IMR-90 (cell line): ENCODE data around the gene SKIL. TPM values are rescaled to one million over a fixed set of nuclear protein-coding genes. Genes with fewer than 3 reads are reported as not detected.

Experiments
- ATAC-seq: fragments of 200-7000 bp; cut with Tn5 transposase; 2 replicates; pipeline ENCODE4 v1.9.1; 2020; ENCODE audit warnings: low read depth, mild to moderate bottlenecking, moderate library complexity
- BruUV-seq: library from RNA; stranded (reverse); fragments of 400-500 nt; replicated peaks from 2 replicates; lab custom pipeline; 2021; lab: Mats Ljungman, UMichigan
- CTCF ChIA-PET: fragments of 300-600 bp; formaldehyde crosslinking; extraction: SDS; loops from one replicate; lab custom pipeline; 2021; ENCODE audit warnings: antibody characterized with exemption; lab: Yijun Ruan, JAX
- POLR2A ChIA-PET: fragments of 300-600 bp; sonication (Branson Sonifier 250); formaldehyde crosslinking; loops from one replicate; lab custom pipeline; 2022; ENCODE audit warnings: antibody characterized with exemption; ENCODE audit not compliant: unreplicated experiment; lab: Charles Lee
- DNase-seq: peaks from one replicate; pipeline ENCODE4 v3.0.0; 2013
- H2AFZ ChIP-seq: replicated peaks from 2 replicates; pipeline ENCODE3; 2013; ENCODE audit warnings: low read length, mild to moderate bottlenecking; ENCODE audit not compliant: poor library complexity
- H2AK5ac ChIP-seq: 2 replicates; pipeline ENCODE4 v1.6.1; 2013; ENCODE audit warnings: low read depth, low read length, inconsistent platforms
- H2AK9ac ChIP-seq: replicated peaks from 2 replicates; pipeline ENCODE3; 2013; ENCODE audit warnings: mild to moderate bottlenecking, low read depth, low read length, moderate library complexity; ENCODE audit not compliant: poor library complexity
- H2BK120ac ChIP-seq: 2 replicates; pipeline ENCODE4 v1.6.1; 2013; ENCODE audit warnings: low read depth, low read length, inconsistent platforms
- H2BK15ac ChIP-seq: 3 replicates; pipeline ENCODE4 v1.6.1; 2013; ENCODE audit warnings: low read depth, low read length, inconsistent platforms
- H2BK20ac ChIP-seq: 2 replicates; pipeline ENCODE4 v1.6.1; 2013; ENCODE audit warnings: low read depth, mild to moderate bottlenecking, inconsistent platforms, low read length, moderate library complexity
- H2BK5ac ChIP-seq: 2 replicates; pipeline ENCODE4 v1.6.1; 2013; ENCODE audit warnings: mild to moderate bottlenecking, low read depth, low read length, inconsistent platforms; ENCODE audit not compliant: poor library complexity, severe bottlenecking
- H3K14ac ChIP-seq: replicated peaks from 2 replicates; pipeline ENCODE4 v1.6.1; 2013; ENCODE audit warnings: low read depth, low read length, inconsistent platforms
- H3K18ac ChIP-seq: 2 replicates; pipeline ENCODE4 v1.6.1; 2013; ENCODE audit warnings: low read depth, low read length, control low read depth
- H3K23ac ChIP-seq: 2 replicates; pipeline ENCODE4 v1.6.1; 2013; ENCODE audit warnings: low read depth, low read length, inconsistent platforms
- H3K27ac ChIP-seq: 2 replicates; pipeline ENCODE4 v1.5.1; 2013; ENCODE audit warnings: mild to moderate bottlenecking, control low read depth, low read length; ENCODE audit not compliant: insufficient read depth
- H3K27me3 ChIP-seq: 2 replicates; pipeline ENCODE4 v1.6.1; 2013; ENCODE audit warnings: low read length; ENCODE audit not compliant: control insufficient read depth, insufficient read depth
- H3K36me3 ChIP-seq: 2 replicates; pipeline ENCODE4 v1.6.1; 2013; ENCODE audit warnings: low read length, mixed read lengths; ENCODE audit not compliant: control insufficient read depth, insufficient read depth
- H3K4ac ChIP-seq: 2 replicates; pipeline ENCODE4 v1.6.1; 2013; ENCODE audit warnings: low read depth, low read length, inconsistent platforms
- H3K4me1 ChIP-seq: 2 replicates; pipeline ENCODE4 v1.6.1; 2013; ENCODE audit warnings: low read length, mixed read lengths; ENCODE audit not compliant: control insufficient read depth, insufficient read depth
- H3K4me2 ChIP-seq: 2 replicates; pipeline ENCODE4 v1.6.1; 2013; ENCODE audit warnings: low read depth, mild to moderate bottlenecking, control low read depth, low read length, moderate library complexity
- H3K4me3 ChIP-seq: 2 replicates; pipeline ENCODE4 v1.5.1; 2013; ENCODE audit warnings: low read depth, mild to moderate bottlenecking, control low read depth, low read length, moderate library complexity; ENCODE audit not compliant: insufficient read depth
- H3K56ac ChIP-seq: 2 replicates; pipeline ENCODE4 v1.6.1; 2013; ENCODE audit warnings: low read length, inconsistent platforms; ENCODE audit not compliant: insufficient read depth; ENCODE audit errors: extremely low read depth
- H3K79me1 ChIP-seq, 2 experiments: 2 replicates each; pipeline ENCODE4 v1.6.1; 2013; ENCODE audit warnings: low read length in 2 of 2, inconsistent platforms in 1 of 2, low read depth in 1 of 2
- H3K9ac ChIP-seq: 2 replicates; pipeline ENCODE4 v1.6.1; 2013; ENCODE audit warnings: low read depth, low read length, control low read depth
- H3K9me1 ChIP-seq: 2 replicates; pipeline ENCODE4 v1.6.1; 2013; ENCODE audit warnings: low read length, inconsistent platforms; ENCODE audit not compliant: insufficient read depth
- H3K9me3 ChIP-seq: 2 replicates; pipeline ENCODE4 v1.6.1; 2013; ENCODE audit warnings: low read length; ENCODE audit not compliant: control insufficient read depth, insufficient read depth
- H4K20me1 ChIP-seq: 2 replicates; pipeline ENCODE4 v1.6.1; 2013; ENCODE audit warnings: low read length, inconsistent platforms; ENCODE audit not compliant: insufficient read depth
- H4K5ac ChIP-seq: 2 replicates; pipeline ENCODE4 v1.6.1; 2013; ENCODE audit warnings: mild to moderate bottlenecking, low read depth, low read length, control low read depth
- H4K8ac ChIP-seq, 2 experiments: 2 replicates each; pipeline ENCODE4 v1.6.1; 2013; ENCODE audit warnings: low read depth in 2 of 2, low read length in 2 of 2, control low read depth in 1 of 2, inconsistent platforms in 1 of 2
- H4K91ac ChIP-seq: 2 replicates; pipeline ENCODE4 v1.6.1; 2013; ENCODE audit warnings: low read depth, low read length, inconsistent platforms; ENCODE audit not compliant: insufficient read depth
- CHD1 ChIP-seq: IDR thresholded peaks from 2 replicates; pipeline ENCODE4 v1.6.1; 2012; ENCODE audit warnings: low read depth, low read length, improper control_type of control experiment
- WGBS, 2 experiments: methylation state at CpG; one replicate each; pipeline versions ENCODE4 v1.1.5 to v1.1.7; 2013; ENCODE audit warnings: missing lambda C conversion rate in 2 of 2; ENCODE audit not compliant: insufficient read length in 1 of 2; ENCODE audit errors: extremely low coverage in 2 of 2; 5-methylcytosine and 5-hydroxymethylcytosine counted together
- dilution Hi-C: fragments of 300-500 bp; cut with HindIII; formaldehyde crosslinking; loops from one replicate; pipeline ENCODE4 v1.14.3; 2018; ENCODE audit warnings: low sequenced_read_pairs; ENCODE audit not compliant: unreplicated experiment
- in situ Hi-C: fragments of 300-500 bp; cut with MboI; formaldehyde crosslinking; loops from 3 replicates; pipeline ENCODE4 v1.14.3; 2019; ENCODE audit warnings: low sequenced_read_pairs, inconsistent platforms, mixed read lengths
- intact Hi-C: fragments of 100-400 bp; cut with micrococcal nuclease; formaldehyde crosslinking; loops from 2 replicates; pipeline ENCODE4 v1.10.0; 2022
- polyA plus RNA-seq, 3 experiments: library from polyadenylated mRNA; depleted of rRNA; stranded (reverse); fragments of >200 nt; gene quantifications; 2 replicates each; pipeline ENCODE4 v1.2.3, GENCODE V29; 2012; ENCODE audit warnings: low replicate concordance in 1 of 3
- total RNA-seq: library from RNA; depleted of rRNA; stranded (reverse); fragments of >200 nt; gene quantifications from 2 replicates; pipeline ENCODE4 v1.2.3, GENCODE V29; 2012

SKIL gene
- total and polyA plus RNA-seq, 2 of the 4 experiments (the other 2 are of a cell fraction), result 9.2 to 55.9 TPM

DNA sequence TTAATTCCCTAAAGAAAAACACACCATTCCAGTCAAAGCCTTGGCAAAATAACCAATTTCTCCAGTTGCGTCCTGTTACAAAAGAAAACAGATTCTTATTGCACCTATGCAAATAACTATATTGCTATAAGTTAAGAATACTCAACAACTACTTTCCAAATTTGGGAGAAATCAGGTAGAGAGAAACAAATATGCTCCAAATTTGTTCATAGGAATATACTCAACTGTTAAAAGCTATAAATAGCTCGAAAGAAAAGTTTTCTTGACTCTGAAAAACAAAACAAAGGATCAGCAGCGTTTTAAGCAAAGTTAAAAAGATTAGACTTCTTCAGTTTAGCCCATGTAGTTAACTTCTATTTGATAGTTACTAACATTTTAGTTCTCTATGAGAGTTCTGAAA lies 20.1 kb upstream of the SKIL start:
- no peak overlapping the region for H2AK9ac ChIP-seq
- H2AK5ac ChIP-seq, result no peak overlapping the region; the same call in 1 of the 2 replicates
- H3K9ac ChIP-seq, result no peak overlapping the region
- dilution Hi-C loops, result no loop called here
- H3K79me1 ChIP-seq, result no peaks in the 10 kb centered on the region
- no peak overlapping the region for H3K18ac ChIP-seq
- no peak overlapping the region for H2BK15ac ChIP-seq
- no peaks in the 10 kb centered on the region for H3K9me1 ChIP-seq
- H2BK120ac ChIP-seq, result no peak overlapping the region
- CTCF ChIA-PET, result no interaction called here
- no TSS peak for BruUV-seq
- no peak overlapping the region for H4K5ac ChIP-seq
- no peak overlapping the region for H4K91ac ChIP-seq
- H2BK5ac ChIP-seq, result no peak overlapping the region
- in situ Hi-C loops, result no loop called here
- ATAC-seq (no peak), DNase-seq (no peak)
- H2AFZ ChIP-seq, result no peak overlapping the region
- TF ChIP-seq CHD1, result no peak
- no peak overlapping the region for H3K4me3 ChIP-seq
- H3K27ac ChIP-seq, result no peak overlapping the region
- no peaks in the 10 kb centered on the region for H4K20me1 ChIP-seq
- no peak overlapping the region for H4K8ac ChIP-seq
- H3K4ac ChIP-seq, result no peak overlapping the region
- H3K9me3 ChIP-seq, result peaks cover 3% of the 10 kb centered on the region
- H3K4me2 ChIP-seq, result no peak overlapping the region
- POLR2A ChIA-PET, result no interaction called here
- H3K56ac ChIP-seq, result no peak overlapping the region
- H2BK20ac ChIP-seq, result no peak overlapping the region
- WGBS, 2 experiments, result no CpG with 5 or more reads among the region's 3 CpGs
- H3K23ac ChIP-seq, result no peak overlapping the region
- no peaks in the 10 kb centered on the region for H3K27me3 ChIP-seq
- intact Hi-C loops, result no loop called here
- H3K14ac ChIP-seq, result no peak overlapping the region
- no peaks in the 10 kb centered on the region for H3K36me3 ChIP-seq
- H3K4me1 ChIP-seq, result no peaks in the 10 kb centered on the region
